Upper lobe of left lung (tissue), 4 donors: ENCODE results near the gene SCTR.

ENCODE experiments used
- EP300 ChIP-seq, 4 donors: sonication (generic); formaldehyde crosslinking; IDR thresholded peaks; one replicate each; pipeline ENCODE4 v1.5.1; 2017; ENCODE audit warnings: antibody characterized with exemption in 4 of 4, control low read depth in 2 of 4
- POLR2A ChIP-seq, 4 donors: fragments of 450-650 bp; IDR thresholded peaks; one replicate each; pipeline ENCODE4 v1.5.1; 2016 to 2017; ENCODE audit warnings: antibody characterized with exemption in 4 of 4, mild to moderate bottlenecking in 2 of 4
- POLR2AphosphoS5 ChIP-seq, 2 donors: sonication (generic); formaldehyde crosslinking; IDR thresholded peaks; one replicate each; pipeline ENCODE4 v1.5.1; 2017; ENCODE audit warnings: antibody characterized with exemption in 2 of 2
- TF ChIP-seq, protein P1 (sequence below), 6 experiments: fragments of 450-650 bp in 4 of 6; fragments of 200-600 bp in 2 of 6; sonication (generic) in 2 of 6; IDR thresholded peaks; one replicate each; pipeline ENCODE4 v1.5.1; 2016 to 2019; ENCODE audit warnings: antibody characterized with exemption in 6 of 6

DNA sequence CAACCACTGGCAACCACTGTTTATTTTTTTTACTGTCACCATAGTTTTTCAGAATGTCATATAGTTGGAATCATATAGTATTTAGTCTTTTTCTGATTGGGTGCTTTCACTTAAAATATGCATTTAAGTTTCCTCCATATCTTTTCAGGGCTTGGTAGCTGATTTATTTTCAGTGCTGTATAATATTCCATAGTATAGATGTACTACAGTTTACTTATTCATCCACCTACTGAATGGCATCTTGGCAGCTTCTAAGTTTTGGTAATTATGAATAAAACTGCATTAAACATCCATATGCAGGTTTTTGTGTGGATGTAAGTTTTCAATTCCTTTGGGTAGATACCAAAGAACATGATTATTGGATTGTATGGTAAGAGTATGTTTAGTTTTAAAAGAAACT lies 43.0 kb upstream of the SCTR start:
- TF ChIP-seq POLR2A (IDR thresholded peaks at IDR 0.05) = no peak
- TF ChIP-seq, protein P1, sequence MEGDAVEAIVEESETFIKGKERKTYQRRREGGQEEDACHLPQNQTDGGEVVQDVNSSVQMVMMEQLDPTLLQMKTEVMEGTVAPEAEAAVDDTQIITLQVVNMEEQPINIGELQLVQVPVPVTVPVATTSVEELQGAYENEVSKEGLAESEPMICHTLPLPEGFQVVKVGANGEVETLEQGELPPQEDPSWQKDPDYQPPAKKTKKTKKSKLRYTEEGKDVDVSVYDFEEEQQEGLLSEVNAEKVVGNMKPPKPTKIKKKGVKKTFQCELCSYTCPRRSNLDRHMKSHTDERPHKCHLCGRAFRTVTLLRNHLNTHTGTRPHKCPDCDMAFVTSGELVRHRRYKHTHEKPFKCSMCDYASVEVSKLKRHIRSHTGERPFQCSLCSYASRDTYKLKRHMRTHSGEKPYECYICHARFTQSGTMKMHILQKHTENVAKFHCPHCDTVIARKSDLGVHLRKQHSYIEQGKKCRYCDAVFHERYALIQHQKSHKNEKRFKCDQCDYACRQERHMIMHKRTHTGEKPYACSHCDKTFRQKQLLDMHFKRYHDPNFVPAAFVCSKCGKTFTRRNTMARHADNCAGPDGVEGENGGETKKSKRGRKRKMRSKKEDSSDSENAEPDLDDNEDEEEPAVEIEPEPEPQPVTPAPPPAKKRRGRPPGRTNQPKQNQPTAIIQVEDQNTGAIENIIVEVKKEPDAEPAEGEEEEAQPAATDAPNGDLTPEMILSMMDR (IDR thresholded peaks at IDR 0.05) = no peak
- TF ChIP-seq EP300 (IDR thresholded peaks at IDR 0.05) = no peak
- TF ChIP-seq POLR2AphosphoS5 (IDR thresholded peaks at IDR 0.05) = no peak
